ENCODE measurements around the gene SP110. TPM values are rescaled to one million over a fixed set of nuclear protein-coding genes. Genes with fewer than 3 reads are reported as not detected.
A peak's percentile ranks its signal among the peaks of the same experiment; 100 is the strongest.

The SP110 gene
- total RNA-seq, 1 donor from 2014 or later: 9.6 TPM

- no peaks in the 10 kb centered on the region for H3K36me3 ChIP-seq
- peak in 1 of 2 donors; percentile 44 for DNase-seq (ENCODE audit: extremely low spot score in 2 of 2)
- intact Hi-C loops (cut with DNase I): no loop called here
- H3K27me3 ChIP-seq: no peaks in the 10 kb centered on the region
- H3K9me3 ChIP-seq: no peaks in the 10 kb centered on the region
- H3K27ac ChIP-seq: no peak overlapping the region
- no peaks in the 10 kb centered on the region for H3K4me1 ChIP-seq
- no peak overlapping the region for H3K4me3 ChIP-seq
- TF ChIP-seq POLR2A (IDR thresholded peaks at IDR 0.05) (no peak), CTCF (IDR thresholded peaks at IDR 0.05) (no peak), POLR2AphosphoS5 (IDR thresholded peaks at IDR 0.05; ENCODE audit: insufficient read depth in 1 of 2, low read depth in 1 of 2) (no peak)
These were observed 61.3 kb downstream of the SP110 start for GRCh38 chr2:230158468-230158867.

GRCh38 chr2:230156782-230157699, 62.7 kb downstream of the SP110 start:
- intact Hi-C loops (cut with DNase I): no loop called here
- Histone ChIP-seq H3K27ac (no peak overlapping the region), H3K4me1 (no peaks in the 10 kb centered on the region), H3K27me3 (no peaks in the 10 kb centered on the region), H3K9me3 (no peaks in the 10 kb centered on the region), H3K4me3 (no peak overlapping the region), H3K36me3 (no peaks in the 10 kb centered on the region)
- no peak for TF ChIP-seq POLR2A (IDR thresholded peaks at IDR 0.05)
- TF ChIP-seq CTCF (IDR thresholded peaks at IDR 0.05): no peak
- no peak for TF ChIP-seq POLR2AphosphoS5 (IDR thresholded peaks at IDR 0.05; ENCODE audit: insufficient read depth in 1 of 2, low read depth in 1 of 2)
- peak in 1 of 2 donors; percentile 79 for DNase-seq (ENCODE audit: extremely low spot score in 2 of 2)

GRCh38 chr2:230155359-230155758, 64.4 kb downstream of the SP110 start:
- DNase-seq (ENCODE audit: extremely low spot score in 2 of 2): peak in 1 of 2 donors; percentile 54
- intact Hi-C loops (cut with DNase I): no loop called here
- Histone ChIP-seq H3K4me1 (no peaks in the 10 kb centered on the region), H3K4me3 (no peak overlapping the region), H3K36me3 (no peaks in the 10 kb centered on the region), H3K27ac (no peak overlapping the region), H3K27me3 (no peaks in the 10 kb centered on the region), H3K9me3 (no peaks in the 10 kb centered on the region)
- TF ChIP-seq POLR2AphosphoS5 (IDR thresholded peaks at IDR 0.05; ENCODE audit: insufficient read depth in 1 of 2, low read depth in 1 of 2): no peak
- no peak for TF ChIP-seq CTCF (IDR thresholded peaks at IDR 0.05)
- TF ChIP-seq POLR2A (IDR thresholded peaks at IDR 0.05): no peak

GRCh38 chr2:230153390-230153976, 66.3 kb downstream of the SP110 start:
- Histone ChIP-seq H3K36me3 (no peaks in the 10 kb centered on the region), H3K27me3 (no peaks in the 10 kb centered on the region), H3K9me3 (no peaks in the 10 kb centered on the region), H3K4me3 (no peak overlapping the region), H3K4me1 (no peaks in the 10 kb centered on the region), H3K27ac (no peak overlapping the region)
- no peak for DNase-seq (ENCODE audit: extremely low spot score in 2 of 2)
- TF ChIP-seq POLR2A (IDR thresholded peaks at IDR 0.05): no peak
- TF ChIP-seq CTCF (IDR thresholded peaks at IDR 0.05): no peak
- no peak for TF ChIP-seq POLR2AphosphoS5 (IDR thresholded peaks at IDR 0.05; ENCODE audit: insufficient read depth in 1 of 2, low read depth in 1 of 2)
- intact Hi-C loops (cut with DNase I): no loop called here

GRCh38 chr2:230152334-230152733, 67.5 kb downstream of the SP110 start:
- no peak overlapping the region for H3K27ac ChIP-seq
- no peaks in the 10 kb centered on the region for H3K9me3 ChIP-seq
- no peak overlapping the region for H3K4me3 ChIP-seq
- H3K27me3 ChIP-seq: no peaks in the 10 kb centered on the region
- TF ChIP-seq CTCF (IDR thresholded peaks at IDR 0.05) (no peak), POLR2AphosphoS5 (IDR thresholded peaks at IDR 0.05; ENCODE audit: insufficient read depth in 1 of 2, low read depth in 1 of 2) (no peak), POLR2A (IDR thresholded peaks at IDR 0.05) (no peak)
- H3K4me1 ChIP-seq: no peaks in the 10 kb centered on the region
- no peak for DNase-seq (ENCODE audit: extremely low spot score in 2 of 2)
- intact Hi-C loops (cut with DNase I): no loop called here
- H3K36me3 ChIP-seq: no peaks in the 10 kb centered on the region
